ENCODE measurements around the gene HS6ST3. TPM values are rescaled to one million over a fixed set of nuclear protein-coding genes. Genes with fewer than 3 reads are reported as not detected.

Gene HS6ST3
- total and polyA plus RNA-seq, 2 of the 13 experiments (the other 11 are each of a cell fraction or from before 2014, with no cell fraction given): not detected

GRCh38 chr13:96803456-96804100, 713.7 kb downstream of the HS6ST3 start (continued):
- TF ChIP-seq ZBTB14 (CRISPR knock-in tag; IDR thresholded peaks at IDR 0.05) (no peak), ZNF451 (CRISPR knock-in tag; IDR thresholded peaks at IDR 0.05) (no peak), ZFP1 (CRISPR knock-in tag; IDR thresholded peaks at IDR 0.05) (no peak), ZNF235 (CRISPR knock-in tag; IDR thresholded peaks at IDR 0.05; ENCODE audit: borderline replicate concordance) (no peak), CCAR2 (optimal IDR thresholded peaks at IDR 0.05; ENCODE audit: low read depth, low read length) (no peak), KLF11 (CRISPR knock-in tag; IDR thresholded peaks at IDR 0.05) (no peak), ZNF775 (CRISPR knock-in tag; IDR thresholded peaks at IDR 0.05; ENCODE audit: borderline replicate concordance) (no peak), DR1 (CRISPR knock-in tag; IDR thresholded peaks at IDR 0.05) (no peak), NCOA5 (CRISPR knock-in tag; IDR thresholded peaks at IDR 0.05) (no peak)

- POLR2A ChIA-PET: no interaction called here
- no peak for ATAC-seq
Measured at GRCh38 chr13:96804174-96804573, 714.3 kb downstream of the HS6ST3 start.

More at GRCh38 chr13:96804174-96804573, 714.3 kb downstream of the HS6ST3 start:
- no peaks in the 10 kb centered on the region for H3K36me3 ChIP-seq (replicated peaks in 1 of 2; ENCODE audit: control insufficient read depth in 1 of 2, insufficient read depth in 2 of 2, low read length in 2 of 2)
- no TSS peak for BruUV-seq (replicated peaks)
- CTCF ChIA-PET (ENCODE audit: low intra/inter-chr PET ratio, low total read pairs): no interaction called here
- no peaks in the 10 kb centered on the region for H3K79me2 ChIP-seq (ENCODE audit: insufficient read depth, low read length)
- no peaks in the 10 kb centered on the region for H3K4me1 ChIP-seq (ENCODE audit: insufficient read depth, low read length)
- 26% methylated on average over 6 of the region's 6 CpGs for WGBS (ENCODE audit: low lambda C conversion rate)
- no peak overlapping the region for H3K4me3 ChIP-seq (replicated peaks in 1 of 3; ENCODE audit: insufficient read depth in 1 of 3, low read depth in 2 of 3, low read length in 3 of 3)
- DNase-seq (ENCODE audit: low spot score): no peak
- TF ChIP-seq ZGPAT (CRISPR knock-in tag; IDR thresholded peaks at IDR 0.05) (no peak), ZBTB14 (CRISPR knock-in tag; IDR thresholded peaks at IDR 0.05) (no peak), MED8 (CRISPR knock-in tag; IDR thresholded peaks at IDR 0.05; ENCODE audit: insufficient replicate concordance) (no peak)
- no peak overlapping the region for H3K4me2 ChIP-seq (ENCODE audit: low read depth, low read length)
- in situ Hi-C loops (cut with HindIII; ENCODE audit: extremely low pct_ligation_motif_present, low pct_unique_long_range_greater_than_20kb) (no loop called here), intact Hi-C loops (cut with micrococcal nuclease; ENCODE audit: unreplicated experiment) (no loop called here)
- peaks cover 0 to 2% of the 10 kb centered on the region in 2 experiments; a peak in 1 of 5 replicates for H3K27me3 ChIP-seq (ENCODE audit: control insufficient read depth in 1 of 2, insufficient read depth in 2 of 2, low read length in 2 of 2)
- no peak overlapping the region for H3K27ac ChIP-seq (ENCODE audit: extremely low read length, insufficient read depth, low read length)
- no peak overlapping the region for H3K9ac ChIP-seq (ENCODE audit: insufficient read depth, low read depth, low read length)
- no peak overlapping the region for H2AFZ ChIP-seq (ENCODE audit: low read length)
- H3K9me3 ChIP-seq (ENCODE audit: low read length): no peaks in the 10 kb centered on the region
- no peaks in the 10 kb centered on the region for H4K20me1 ChIP-seq (ENCODE audit: insufficient read depth, low read length)
- FAIRE-seq: no peak
